Nucleus accumbens (tissue), 56 donors: Measurements from ENCODE around the gene SLC25A36.
"Not testable (repeated sequence)": the region's sequence is repeated elsewhere in the genome, so short reads cannot be mapped to it uniquely, and the experiment has no call there.

Source experiments
- DNase-seq, 56 donors: peaks; one replicate each; lab custom pipeline; 2025; lab: John Stamatoyannopoulos, UW

SLC25A36 gene

DNA sequence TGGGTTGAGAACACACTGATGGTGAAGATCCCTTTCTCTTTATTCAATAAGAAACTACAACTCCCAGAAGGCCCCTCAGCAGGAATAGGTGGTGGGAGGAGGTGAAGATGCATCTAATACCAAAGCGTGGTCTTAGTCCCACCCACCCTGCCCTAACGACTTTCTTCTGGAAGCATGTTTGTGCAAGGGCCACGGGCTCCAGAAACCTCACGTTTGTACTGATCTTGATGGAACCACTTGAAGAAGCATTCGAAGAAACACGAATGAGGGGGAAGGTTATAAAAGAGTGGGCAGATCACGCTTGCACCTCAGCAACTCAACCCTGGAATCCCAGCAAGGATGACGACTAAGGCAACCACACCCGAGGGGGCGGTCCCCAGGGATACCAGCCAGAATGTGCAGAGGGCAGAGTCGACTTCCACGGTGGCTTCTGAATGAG is 10.6 kb upstream of the SLC25A36 start:
- DNase-seq = peak in 6 of 56 donors; percentile 1 to 12 (median 4)

DNA sequence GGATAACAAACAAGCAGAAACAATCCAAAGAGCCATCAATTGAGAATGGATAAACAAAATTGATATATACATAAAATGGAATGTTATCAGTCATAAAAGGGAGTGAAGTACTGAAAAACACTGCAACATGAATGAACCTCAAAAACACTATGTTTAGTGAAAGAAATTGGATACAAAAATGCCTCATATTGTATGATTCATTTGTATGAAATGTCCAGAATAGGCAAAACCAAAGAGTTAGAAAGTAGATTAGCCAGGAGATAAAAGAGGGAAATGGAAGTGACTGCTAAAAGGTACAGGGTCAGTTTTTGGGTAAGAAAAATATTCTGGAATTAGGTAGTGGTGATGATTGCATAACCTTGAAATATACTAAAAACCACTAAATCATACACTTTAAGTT is 9.8 kb upstream of the SLC25A36 start:
- DNase-seq = no peak

DNA sequence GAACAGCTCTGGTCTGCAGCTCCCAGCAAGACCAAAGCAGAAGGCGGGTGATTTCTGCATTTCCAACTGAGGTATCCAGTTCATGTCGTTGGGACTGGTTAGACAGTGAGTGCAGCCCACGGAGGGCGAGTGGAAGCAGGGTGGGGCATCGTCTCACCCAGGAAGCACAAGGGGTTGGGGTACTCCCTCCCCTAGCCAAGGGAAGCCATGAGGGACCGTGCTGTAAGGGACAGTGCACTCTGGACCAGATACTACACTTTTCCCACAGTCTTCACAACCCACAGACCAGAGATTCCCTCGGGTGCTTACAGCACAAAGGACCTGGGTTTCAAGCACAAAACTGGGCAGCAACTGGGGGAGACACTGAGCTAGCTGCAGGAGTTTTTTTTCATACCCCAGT is 8.5 kb upstream of the SLC25A36 start:
- DNase-seq = no peak

DNA sequence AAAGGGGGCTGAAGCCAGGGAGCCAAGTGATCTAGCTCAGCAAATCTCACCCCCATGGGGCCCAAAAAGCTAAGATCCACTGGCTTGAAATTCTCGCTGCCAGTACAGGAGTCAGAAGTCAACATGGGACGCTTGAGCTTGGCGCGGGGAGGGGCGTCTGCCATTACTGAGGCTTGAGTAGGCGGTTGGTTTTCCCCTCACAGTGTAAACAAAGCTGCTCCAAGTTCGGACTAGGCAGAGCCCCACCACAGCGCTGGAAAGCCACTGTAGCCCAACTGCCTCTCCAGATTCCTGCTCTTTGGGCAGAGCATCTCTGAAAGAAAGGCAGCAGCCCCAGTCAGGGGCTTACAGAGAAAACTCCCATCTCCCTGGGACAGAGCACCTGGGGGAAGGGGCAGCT is 8.1 kb upstream of the SLC25A36 start:
- no peak for DNase-seq

DNA sequence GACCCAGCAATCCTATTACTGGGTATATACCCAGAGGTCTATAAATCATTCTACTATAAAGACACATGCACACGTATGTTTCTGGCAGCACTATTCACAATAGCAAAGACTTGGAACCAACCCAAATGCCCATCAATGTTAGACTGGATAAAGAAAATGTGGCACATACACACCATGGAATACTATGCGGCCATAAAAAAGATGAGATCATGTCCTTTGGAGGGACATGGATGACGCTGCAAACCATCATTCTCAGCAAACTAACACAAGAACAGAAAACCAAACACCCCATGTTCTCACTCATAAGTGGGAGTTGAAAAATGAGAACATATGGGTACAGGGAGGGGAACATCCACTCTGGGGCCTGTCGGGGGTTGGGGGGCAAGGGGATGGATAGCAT is 2.3 kb upstream of the SLC25A36 start:
- DNase-seq = not testable (repeated sequence)

DNA sequence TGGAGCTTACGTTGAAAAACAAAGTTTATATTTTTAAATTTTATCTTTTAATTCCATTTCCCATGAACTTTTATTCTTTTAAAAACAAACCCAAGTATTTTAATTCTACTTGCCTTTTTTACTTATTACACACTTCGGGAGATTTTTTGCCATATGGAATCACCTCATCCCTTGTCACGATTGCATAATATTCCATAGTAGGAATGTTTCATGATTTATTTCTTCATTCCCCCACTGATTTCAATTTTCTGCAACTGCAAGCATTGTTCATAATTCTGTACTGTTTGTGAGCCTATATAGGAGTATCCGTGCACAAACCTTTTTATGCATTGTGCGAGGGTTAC is 574 bp upstream of the SLC25A36 start:
- no peak for DNase-seq

DNA sequence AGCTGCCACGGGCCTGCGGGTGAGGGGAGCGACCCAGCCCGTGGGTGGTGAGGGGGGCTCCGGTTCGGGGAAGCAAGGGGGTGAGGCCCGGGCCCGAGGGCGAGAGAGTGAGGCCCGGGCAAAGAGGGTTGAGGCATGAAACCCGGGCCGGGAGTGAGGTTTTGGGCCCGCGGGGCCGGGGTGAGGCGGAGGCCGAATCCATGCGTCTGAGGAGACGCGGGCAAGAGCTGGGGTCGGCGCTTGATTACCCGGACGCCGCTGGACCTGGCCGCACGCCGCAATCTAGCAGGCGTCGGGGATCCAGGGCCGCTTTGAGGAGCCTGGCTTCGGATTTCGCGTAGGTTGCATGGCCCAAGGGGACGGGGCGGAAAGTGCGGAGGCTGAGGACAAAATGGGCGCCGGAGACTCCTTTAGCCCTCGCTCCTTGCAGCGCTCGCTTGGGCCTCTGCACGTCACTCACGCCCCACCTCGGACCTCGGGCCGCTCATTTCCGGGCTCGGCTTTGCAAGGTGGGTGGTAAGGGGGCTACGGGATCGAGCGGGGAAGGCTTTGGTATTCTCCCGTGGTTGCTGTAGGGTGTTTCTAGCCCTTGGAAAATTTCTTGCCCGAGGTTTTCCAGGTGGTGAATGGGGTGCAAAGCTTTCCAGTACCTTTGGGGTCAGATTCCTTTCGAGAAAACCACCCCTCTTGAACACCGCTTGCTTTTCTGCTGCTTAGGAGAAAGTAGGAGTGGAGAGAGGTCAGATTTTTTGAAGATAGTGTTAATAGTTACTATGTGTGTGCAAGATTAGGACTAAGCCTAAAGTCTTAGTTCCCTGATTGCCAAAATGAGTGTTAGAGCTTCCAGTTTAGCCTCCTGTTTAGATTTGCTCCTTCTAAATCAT is 827 bp downstream of the SLC25A36 start:
- peak in 45 of 56 donors; percentile 8 to 72 (median 47) for DNase-seq

DNA sequence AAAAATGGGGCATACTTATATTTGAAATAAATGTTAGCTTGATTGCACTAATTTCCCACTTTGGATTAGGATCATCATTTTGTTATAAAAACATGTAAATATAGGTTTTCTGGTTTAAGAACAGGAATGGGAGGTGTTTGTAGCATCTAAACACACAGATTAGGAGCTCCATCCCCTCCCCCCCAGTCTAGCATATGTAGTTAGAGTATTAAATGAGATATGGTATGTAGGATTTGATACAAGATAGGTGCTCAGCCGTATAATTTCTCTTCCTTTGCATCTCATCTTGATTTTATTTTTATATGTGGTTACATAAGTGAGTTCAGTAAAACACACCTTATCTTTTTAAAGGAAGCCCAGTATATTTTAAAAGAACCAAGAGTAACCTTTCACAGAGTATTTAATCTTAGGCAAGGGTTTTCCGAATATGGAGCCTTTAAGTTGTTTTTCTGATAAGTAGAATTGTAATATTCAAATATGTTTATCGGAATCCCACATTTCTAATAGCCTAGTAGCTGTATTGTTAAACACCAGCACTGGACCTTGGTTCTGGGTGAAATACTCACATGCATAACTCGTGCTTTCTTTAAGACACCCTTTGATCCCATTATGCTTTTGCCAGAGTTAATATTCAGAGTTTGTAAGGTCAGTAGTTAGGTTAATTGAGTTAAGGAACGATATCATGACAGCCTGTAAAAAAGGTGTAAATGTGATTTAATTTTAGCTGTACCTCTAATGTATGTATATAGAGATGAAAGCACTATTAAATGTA is 2.3 kb downstream of the SLC25A36 start:
- DNase-seq = no peak

DNA sequence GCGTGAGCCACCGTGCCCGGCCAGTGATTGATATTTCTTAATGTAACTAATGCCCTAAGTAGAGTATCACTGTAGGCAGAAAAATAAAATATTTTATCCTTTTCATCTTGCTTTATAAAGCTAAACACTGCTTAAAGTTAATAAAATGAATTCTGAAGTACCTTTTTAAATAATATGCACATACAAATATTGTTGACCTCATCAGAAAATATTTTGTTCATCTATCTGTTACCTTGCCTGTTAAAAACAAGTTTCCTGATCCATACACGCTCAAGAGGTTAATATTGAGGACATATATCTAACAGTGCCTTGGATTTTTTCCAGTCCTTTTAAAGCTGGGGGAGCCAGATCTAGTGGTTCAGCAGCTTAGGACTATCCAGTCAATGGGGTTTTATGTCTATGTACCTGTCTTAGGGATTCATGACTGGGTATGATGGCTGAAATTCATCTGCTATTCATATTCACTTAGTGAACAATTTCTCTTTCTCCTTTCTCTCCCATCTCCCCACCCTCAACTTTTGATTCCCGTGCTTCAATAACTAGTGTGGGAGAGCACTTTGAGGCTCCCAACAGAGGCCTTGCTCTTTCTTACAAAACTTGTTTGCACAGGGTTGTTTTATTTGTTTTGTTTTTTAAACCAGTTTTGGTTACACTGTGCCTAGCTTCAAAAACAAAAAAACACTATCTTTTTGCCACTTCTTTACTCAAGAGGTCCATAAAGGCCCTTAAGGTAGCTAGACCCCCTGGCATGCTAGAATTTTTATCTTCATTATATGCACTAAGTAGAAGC is 7.0 kb downstream of the SLC25A36 start:
- DNase-seq = no peak

DNA sequence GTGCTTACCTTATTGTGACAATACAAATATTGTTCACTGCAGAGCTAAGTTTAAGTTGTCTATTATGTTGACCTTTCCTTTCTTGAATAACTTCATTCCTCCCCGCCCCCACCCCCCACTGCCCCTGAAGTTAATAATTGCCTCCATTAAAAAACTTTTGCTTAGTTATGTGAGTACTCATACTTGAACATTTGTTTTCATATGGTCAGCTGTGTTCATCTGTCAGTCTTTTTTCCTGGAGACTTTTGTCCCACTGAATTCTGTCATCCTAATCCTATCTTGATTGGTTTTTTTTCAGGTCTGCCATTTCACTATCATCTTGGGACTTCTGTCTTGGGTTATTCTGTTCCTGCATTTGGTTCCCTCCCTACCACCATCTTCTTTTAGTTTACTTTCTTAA is 8.5 kb downstream of the SLC25A36 start:
- DNase-seq = no peak

DNA sequence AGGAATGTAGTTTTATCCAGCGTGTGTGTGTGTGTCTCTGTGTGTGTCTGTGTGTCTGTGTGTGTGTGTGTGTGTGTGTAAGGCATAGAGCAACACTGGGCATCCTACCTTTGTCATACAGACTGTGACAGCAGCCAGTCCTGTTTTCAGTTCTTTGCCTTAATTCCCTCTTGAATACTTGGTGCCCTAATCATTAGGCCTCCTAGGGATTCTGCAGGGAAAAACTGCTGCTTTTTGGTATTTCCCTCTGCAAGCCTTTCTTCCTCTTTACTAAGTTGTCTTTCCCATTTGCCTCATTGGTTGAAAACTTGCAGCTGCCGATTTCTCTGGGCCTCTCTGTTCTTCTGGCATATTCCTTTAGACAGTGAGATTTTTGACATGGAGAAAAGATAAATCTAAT is 9.2 kb downstream of the SLC25A36 start:
- no peak for DNase-seq

DNA sequence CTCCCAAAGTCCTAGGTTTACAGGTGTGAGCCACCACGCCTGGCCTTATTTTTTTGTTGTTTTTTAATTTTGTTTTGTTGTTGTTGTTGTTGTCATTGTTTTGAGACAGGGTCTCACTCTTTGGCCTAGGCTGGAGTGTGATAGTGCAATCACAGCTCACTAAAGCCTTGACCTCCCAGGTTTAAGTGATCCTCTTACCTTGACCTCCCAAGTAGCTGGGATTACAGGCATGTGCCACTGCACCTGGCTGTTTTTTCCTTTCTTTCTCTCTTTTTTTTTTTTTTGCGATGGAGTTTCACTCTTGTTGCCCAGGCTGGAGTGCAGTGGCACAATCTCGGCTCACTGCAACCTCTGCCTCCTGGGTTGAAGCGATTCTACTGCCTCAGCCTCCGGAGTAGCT is 10.1 kb downstream of the SLC25A36 start:
- DNase-seq = not testable (repeated sequence)

DNA sequence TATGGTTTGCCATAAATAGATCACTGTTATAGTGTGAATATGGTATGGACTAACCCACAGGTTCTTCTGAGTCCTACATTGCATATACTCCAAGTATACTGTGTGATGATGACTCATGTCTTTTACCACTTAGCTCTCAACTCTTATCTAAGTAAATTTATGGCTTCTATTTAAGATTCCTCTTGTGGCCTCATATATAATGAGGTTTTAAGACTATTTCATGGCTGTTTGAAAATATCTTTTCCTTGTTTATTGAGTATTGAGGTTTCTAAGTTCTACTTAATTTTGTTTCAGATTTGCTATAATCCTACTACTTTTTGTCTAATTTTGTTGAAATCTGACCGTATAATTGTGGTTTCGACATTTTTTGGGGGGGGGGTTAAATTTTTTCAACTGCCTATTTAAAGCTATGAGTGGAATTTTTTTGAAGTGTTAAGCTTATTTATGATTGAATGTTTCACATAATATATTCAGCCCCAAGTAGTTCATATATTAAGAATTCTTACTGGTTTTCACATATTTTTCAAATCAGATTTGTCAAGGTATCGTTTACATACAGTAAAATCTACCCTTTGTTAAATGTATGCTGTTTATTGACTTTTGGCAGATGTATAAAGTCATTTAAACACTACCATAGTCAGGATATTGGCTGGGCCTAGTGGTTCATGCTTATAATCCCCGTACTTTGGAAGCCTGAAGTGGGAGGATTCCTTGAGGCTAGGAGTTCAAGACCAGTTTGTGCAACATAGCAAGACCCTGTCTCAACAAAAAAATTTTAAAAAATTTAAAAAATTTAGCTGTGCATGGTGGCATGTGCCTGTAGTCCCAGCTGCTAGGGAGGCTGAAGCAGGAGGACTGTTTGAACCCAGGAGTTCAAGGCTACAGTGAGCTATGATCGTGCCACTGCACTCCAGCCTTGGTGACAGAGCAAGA is 11.7 kb downstream of the SLC25A36 start:
- no peak for DNase-seq

DNA sequence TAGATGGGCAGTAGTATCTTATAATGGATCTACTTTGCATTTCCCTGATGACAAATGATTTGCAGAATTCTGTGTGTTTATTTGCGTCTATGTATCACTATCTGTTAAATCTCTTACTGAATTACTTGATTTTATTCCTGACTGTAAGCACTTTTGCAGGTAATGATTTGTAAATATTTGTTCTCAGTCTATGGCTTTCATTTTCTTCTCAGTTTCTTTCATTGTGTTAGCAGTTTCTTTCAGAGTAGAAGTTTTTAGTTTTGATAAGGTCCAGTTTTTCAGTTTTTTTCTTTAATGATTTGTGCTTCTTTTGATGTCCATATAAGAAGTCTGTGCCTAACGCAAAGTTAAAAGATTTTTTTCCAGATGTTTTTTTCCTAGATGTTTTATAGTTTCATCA is 12.9 kb downstream of the SLC25A36 start:
- no peak for DNase-seq

DNA sequence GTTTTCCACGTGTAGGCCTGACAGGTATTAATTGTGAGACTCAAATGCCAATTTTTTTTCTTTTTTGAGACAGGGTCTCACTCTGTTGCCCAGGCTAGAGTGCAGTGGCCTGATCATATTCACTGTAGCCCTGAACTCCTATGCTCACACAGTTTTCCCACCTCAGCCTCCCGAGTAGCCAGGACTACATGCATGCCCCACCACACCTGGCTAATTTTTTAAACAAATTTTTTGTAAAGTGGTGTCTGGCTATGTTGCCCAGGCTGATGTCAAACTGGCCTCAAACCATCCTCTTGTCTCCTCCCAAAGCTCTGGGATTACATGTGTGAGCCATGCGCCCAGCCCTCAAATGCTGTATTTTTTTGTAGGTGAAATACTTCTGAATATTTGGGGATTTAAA is 14.0 kb downstream of the SLC25A36 start:
- DNase-seq = no peak

DNA sequence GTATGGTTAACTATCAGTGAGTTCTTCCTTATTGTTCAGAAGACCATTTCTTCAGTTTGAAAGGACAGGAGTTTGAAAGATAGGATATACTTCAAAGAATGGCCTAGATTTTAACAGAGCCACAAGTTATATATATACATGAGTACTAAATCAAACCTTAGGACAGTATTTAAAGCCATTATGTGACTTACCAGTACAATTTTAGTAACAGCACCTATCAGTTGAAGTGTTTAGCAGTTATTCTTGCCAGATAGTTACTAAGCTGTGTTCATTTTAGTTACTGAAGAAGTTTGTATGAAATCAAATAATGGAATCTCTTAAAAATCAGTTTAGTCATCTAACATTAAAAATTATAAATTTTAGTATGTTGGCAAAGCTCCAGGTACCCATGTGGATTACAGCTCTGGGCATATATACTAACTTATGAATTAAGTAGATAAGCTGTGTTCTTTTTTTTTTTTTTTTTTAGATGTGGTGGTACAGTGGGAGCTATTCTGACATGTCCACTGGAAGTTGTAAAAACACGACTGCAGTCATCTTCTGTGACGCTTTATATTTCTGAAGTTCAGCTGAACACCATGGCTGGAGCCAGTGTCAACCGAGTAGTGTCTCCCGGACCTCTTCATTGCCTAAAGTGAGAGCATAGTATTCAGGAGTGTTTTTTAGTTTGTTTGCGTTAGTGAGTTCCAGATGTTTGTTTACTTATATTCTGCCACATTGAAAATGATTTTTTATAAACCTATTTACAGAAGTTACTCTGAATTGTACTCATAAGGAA is 14.6 kb downstream of the SLC25A36 start:
- no peak for DNase-seq

DNA sequence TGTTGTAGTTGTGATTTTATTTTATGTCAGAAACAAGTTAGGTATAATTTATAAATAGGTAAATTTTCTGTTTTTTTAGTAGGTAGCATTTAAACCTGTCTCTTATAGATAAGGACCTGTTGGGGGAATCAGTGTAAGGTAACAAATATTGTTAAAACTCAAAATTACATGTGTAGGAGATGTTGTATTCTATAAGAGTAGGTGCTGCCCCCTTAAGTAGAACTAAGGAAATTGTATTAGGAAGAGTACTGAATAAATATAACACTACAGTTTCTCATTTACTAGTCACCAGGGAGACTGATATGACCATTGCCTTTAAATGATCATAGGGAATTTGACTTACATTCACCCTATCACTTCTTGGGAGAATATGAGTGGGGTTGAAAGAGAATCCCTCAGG is 31.2 kb downstream of the SLC25A36 start:
- DNase-seq = no peak

DNA sequence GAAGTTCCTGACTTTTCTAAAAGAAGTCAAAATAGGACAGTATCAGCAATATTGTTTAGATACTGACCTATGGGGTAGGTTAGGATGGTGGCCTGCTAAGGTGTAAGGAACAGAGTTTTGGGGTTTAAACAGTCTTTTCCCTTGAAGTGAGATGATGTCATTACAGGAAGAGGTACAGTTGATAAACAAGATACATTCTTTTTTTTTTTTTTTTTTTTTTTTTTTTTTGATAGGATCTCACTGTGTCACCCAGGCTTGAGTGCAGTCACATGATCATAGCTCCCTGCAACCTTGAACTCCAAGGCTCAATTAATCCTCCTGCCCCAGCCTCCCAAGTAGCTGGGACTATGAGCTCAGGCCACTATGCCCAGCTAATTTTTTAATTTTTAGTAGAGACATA is 33.3 kb downstream of the SLC25A36 start:
- no peak for DNase-seq

DNA sequence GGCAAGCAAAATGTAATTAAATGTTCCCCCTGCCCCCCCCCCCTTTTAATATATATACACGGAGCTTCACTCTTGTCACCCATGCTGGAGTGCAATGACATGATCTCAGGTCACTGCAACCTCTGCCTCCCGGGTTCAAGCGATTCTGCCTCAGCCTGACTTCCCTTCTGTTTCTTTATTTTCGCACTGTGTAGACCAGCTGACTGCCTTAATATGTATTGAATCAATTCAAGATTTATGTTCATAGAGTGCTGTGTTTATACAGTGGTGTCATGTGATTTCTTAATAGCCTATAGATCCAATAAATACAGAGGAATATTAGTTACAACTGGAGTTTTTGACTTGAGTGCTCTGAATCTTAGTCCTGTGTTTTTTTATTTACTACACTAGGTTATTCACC is 39.0 kb downstream of the SLC25A36 start:
- no peak for DNase-seq
